CD14-positive monocyte (primary cell): ENCODE measurements around the gene FNDC3B. TPM values are rescaled to one million over a fixed set of nuclear protein-coding genes. Genes with fewer than 3 reads are reported as not detected.

ENCODE experiments used
- DNase-seq, 3 donors: peaks; one replicate each; pipeline ENCODE4 v3.0.0-alpha.2; 2011 to 2022
- H2AFZ ChIP-seq: 2 replicates; pipeline ENCODE4 v1.6.0; 2012; ENCODE audit warnings: mild to moderate bottlenecking, low read depth, low read length, inconsistent platforms; ENCODE audit not compliant: insufficient read depth, poor library complexity, severe bottlenecking
- H3K27ac ChIP-seq, 2 donors: 1 replicate in 1 of 2; 2 replicates in 1 of 2; pipeline ENCODE4 v1.5.1; 2012 to 2013; ENCODE audit warnings: low read length in 2 of 2, control low read depth in 1 of 2, inconsistent platforms in 1 of 2, low read depth in 1 of 2, mild to moderate bottlenecking in 1 of 2
- H3K27me3 ChIP-seq, 2 donors: one replicate each; pipeline versions ENCODE4 v1.6.0 to v1.6.1; 2011 to 2013; ENCODE audit warnings: low read length in 2 of 2; ENCODE audit not compliant: control insufficient read depth in 2 of 2, insufficient read depth in 2 of 2
- H3K36me3 ChIP-seq, 2 donors: replicated peaks in 1 of 2; 1 replicate in 1 of 2; 2 replicates in 1 of 2; pipeline versions ENCODE4 v1.5.1 to v1.6.1; 2012 to 2013; ENCODE audit warnings: low read length in 2 of 2, control low read depth in 1 of 2, inconsistent platforms in 1 of 2, mild to moderate bottlenecking in 1 of 2; ENCODE audit not compliant: insufficient read depth in 2 of 2, control insufficient read depth in 1 of 2
- H3K4me1 ChIP-seq, 2 donors: 1 replicate in 1 of 2; 2 replicates in 1 of 2; pipeline versions ENCODE4 v1.5.1 to v1.6.1; 2012 to 2013; ENCODE audit warnings: low read length in 2 of 2, control low read depth in 1 of 2, inconsistent platforms in 1 of 2, mild to moderate bottlenecking in 1 of 2, moderate library complexity in 1 of 2; ENCODE audit not compliant: insufficient read depth in 2 of 2, control insufficient read depth in 1 of 2
- H3K4me2 ChIP-seq: replicated peaks from 2 replicates; pipeline ENCODE3; 2012; ENCODE audit warnings: low read length, moderate library complexity, mild to moderate bottlenecking; ENCODE audit not compliant: poor library complexity, severe bottlenecking; ENCODE audit errors: extremely low read depth
- H3K4me3 ChIP-seq, 3 experiments: fragments of 200-600 bp in 1 of 3; sonication (generic) in 1 of 3; replicated peaks in 1 of 3; 1 replicate in 2 of 3; 2 replicates in 1 of 3; pipeline ENCODE4 v1.5.1; 2011 to 2013; ENCODE audit warnings: low read length in 3 of 3, mild to moderate bottlenecking in 3 of 3, control low read depth in 2 of 3, low read depth in 2 of 3, inconsistent platforms in 1 of 3, moderate library complexity in 1 of 3
- H3K79me2 ChIP-seq: 2 replicates; pipeline ENCODE4 v1.6.0; 2012; ENCODE audit warnings: mild to moderate bottlenecking, control low read depth, inconsistent platforms, low read length, moderate library complexity; ENCODE audit not compliant: insufficient read depth
- H3K9ac ChIP-seq: 2 replicates; pipeline ENCODE4 v1.6.0; 2017; ENCODE audit warnings: low read length, mild to moderate bottlenecking; ENCODE audit not compliant: insufficient read depth, poor library complexity, severe bottlenecking
- H3K9me3 ChIP-seq, 2 donors: replicated peaks in 1 of 2; 1 replicate in 1 of 2; 2 replicates in 1 of 2; pipeline versions ENCODE4 v1.5.1 to v1.6.1; 2012 to 2013; ENCODE audit warnings: low read length in 2 of 2, control low read depth in 1 of 2; ENCODE audit not compliant: control insufficient read depth in 1 of 2, insufficient read depth in 1 of 2
- H4K20me1 ChIP-seq: 2 replicates; pipeline ENCODE4 v1.6.0; 2012; ENCODE audit warnings: mild to moderate bottlenecking, low read length, control low read depth, moderate library complexity; ENCODE audit not compliant: insufficient read depth
- H3K27ac Mint-ChIP-seq, 7 donors: one replicate each; pipeline ENCODE4 v1.8.0; 2020; ENCODE audit warnings: mild to moderate bottlenecking in 7 of 7, mixed read lengths in 7 of 7, moderate library complexity in 6 of 7, inconsistent platforms in 2 of 7
- H3K27me3 Mint-ChIP-seq, 3 donors: one replicate each; pipeline ENCODE4 v1.8.0; 2021 to 2022; ENCODE audit warnings: low read depth in 3 of 3, mild to moderate bottlenecking in 3 of 3, mixed read lengths in 3 of 3, moderate library complexity in 3 of 3, inconsistent platforms in 1 of 3
- H3K36me3 Mint-ChIP-seq, 2 donors: one replicate each; pipeline ENCODE4 v1.8.0; 2020; ENCODE audit warnings: mixed read lengths in 2 of 2, inconsistent platforms in 1 of 2, mild to moderate bottlenecking in 1 of 2
- H3K4me1 Mint-ChIP-seq: one replicate; pipeline ENCODE4 v1.8.0; 2020; ENCODE audit warnings: mild to moderate bottlenecking, mixed read lengths
- H3K4me3 Mint-ChIP-seq, 2 donors: one replicate each; pipeline ENCODE4 v1.8.0; 2020; ENCODE audit warnings: mild to moderate bottlenecking in 2 of 2, mixed read lengths in 2 of 2, moderate library complexity in 1 of 2
- H3K9me3 Mint-ChIP-seq, 7 donors: one replicate each; pipeline ENCODE4 v1.8.0; 2020 to 2022; ENCODE audit warnings: mixed read lengths in 7 of 7, mild to moderate bottlenecking in 6 of 7, moderate library complexity in 6 of 7, inconsistent platforms in 2 of 7
- WGBS: methylation state at CpG from one replicate; pipeline ENCODE4 v1.1.5; 2013; ENCODE audit warnings: missing lambda C conversion rate; ENCODE audit not compliant: insufficient coverage; 5-methylcytosine and 5-hydroxymethylcytosine counted together
- intact Hi-C, 2 donors: fragments of 100-400 bp; cut with micrococcal nuclease; formaldehyde crosslinking; loops; one replicate each; pipeline versions ENCODE4 v1.15.0 to v1.15.1; 2023
- polyA plus RNA-seq, 3 donors: library from polyadenylated mRNA; depleted of rRNA in 1 of 3; unstranded in 2 of 3; stranded (reverse) in 1 of 3; fragments of 300-500 nt in 2 of 3; fragments of >200 nt in 1 of 3; fragmentation: Illumina TruSeq in 2 of 3; gene quantifications; 1 replicate in 2 of 3; 2 replicates in 1 of 3; pipeline ENCODE4 v1.2.3, GENCODE V29; 2012 to 2021
- TF ChIP-seq, protein P1 (sequence below): fragments of 200-600 bp; IDR thresholded peaks from one replicate; pipeline ENCODE4 v1.8.0; 2022; ENCODE audit warnings: antibody characterized with exemption, mild to moderate bottlenecking

The FNDC3B gene
- polyA plus RNA-seq, 3 donors, result 19.6 to 36.1 (median 25.7) TPM

DNA sequence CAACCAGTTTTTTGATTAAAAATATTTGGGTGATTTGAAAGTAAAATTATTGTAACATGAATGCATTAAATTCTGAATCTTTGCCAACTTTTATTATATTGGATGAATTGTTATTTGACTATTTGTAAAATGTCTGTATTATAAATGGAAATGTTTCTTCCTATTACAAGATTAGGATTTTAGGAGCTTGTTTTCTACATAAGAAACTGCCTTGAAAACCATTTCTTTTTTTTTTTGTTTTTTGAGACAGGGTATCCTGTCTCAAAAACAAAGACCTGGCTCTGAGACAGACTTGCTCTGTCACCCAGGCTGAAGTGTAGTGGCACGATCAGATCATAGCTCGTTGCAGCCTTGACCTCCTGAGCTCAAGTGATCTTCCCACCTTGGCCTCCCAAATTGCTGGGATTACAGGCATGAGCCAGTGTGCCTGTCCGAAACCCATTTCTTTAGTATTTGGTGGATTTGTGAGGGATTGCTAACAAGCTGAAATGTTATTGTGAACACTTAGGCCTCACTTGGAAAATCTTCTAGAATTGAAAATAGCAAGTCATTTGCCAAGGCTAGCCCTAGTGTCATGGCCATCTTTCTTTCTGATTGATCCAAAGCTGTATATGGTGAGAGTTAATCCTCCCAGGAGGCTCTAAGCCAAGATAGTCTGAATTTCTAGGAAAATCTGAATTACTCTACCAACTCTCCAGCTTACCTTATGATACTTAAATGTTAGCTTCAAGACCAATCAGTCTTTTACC, 100.3 kb downstream of the FNDC3B start:
- TF ChIP-seq, protein P1, sequence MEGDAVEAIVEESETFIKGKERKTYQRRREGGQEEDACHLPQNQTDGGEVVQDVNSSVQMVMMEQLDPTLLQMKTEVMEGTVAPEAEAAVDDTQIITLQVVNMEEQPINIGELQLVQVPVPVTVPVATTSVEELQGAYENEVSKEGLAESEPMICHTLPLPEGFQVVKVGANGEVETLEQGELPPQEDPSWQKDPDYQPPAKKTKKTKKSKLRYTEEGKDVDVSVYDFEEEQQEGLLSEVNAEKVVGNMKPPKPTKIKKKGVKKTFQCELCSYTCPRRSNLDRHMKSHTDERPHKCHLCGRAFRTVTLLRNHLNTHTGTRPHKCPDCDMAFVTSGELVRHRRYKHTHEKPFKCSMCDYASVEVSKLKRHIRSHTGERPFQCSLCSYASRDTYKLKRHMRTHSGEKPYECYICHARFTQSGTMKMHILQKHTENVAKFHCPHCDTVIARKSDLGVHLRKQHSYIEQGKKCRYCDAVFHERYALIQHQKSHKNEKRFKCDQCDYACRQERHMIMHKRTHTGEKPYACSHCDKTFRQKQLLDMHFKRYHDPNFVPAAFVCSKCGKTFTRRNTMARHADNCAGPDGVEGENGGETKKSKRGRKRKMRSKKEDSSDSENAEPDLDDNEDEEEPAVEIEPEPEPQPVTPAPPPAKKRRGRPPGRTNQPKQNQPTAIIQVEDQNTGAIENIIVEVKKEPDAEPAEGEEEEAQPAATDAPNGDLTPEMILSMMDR, result no peak
- WGBS, result 72% methylated on average over 2 of the region's 3 CpGs
- Mint-ChIP-seq H3K4me1 (peaks cover 89% of the 10 kb centered on the region), H3K4me3 (no peak overlapping the region), H3K27ac (peak overlapping the region; percentile 93 to 98 (median 97)), H3K9me3 (no peaks in the 10 kb centered on the region), H3K36me3 (peaks cover 23 to 41% of the 10 kb centered on the region in 2 donors), H3K27me3 (no peaks in the 10 kb centered on the region)
- H4K20me1 ChIP-seq, result no peaks in the 10 kb centered on the region
- intact Hi-C loops, result loop anchor here in 1 of 2 donors (5.0 kb wide), 1 partner anchor 43 kb away; no protein-coding TSS in a partner anchor
- H3K27me3 ChIP-seq, result no peaks in the 10 kb centered on the region
- peak overlapping the region in 1 of 3 experiments; percentile 21 for H3K4me3 ChIP-seq
- H3K9me3 ChIP-seq, result no peaks in the 10 kb centered on the region
- H3K36me3 ChIP-seq, result no peaks in the 10 kb centered on the region
- no peak overlapping the region for H2AFZ ChIP-seq
- H3K9ac ChIP-seq, result peak overlapping the region; percentile 42
- H3K27ac ChIP-seq, result peak overlapping the region; percentile 55 to 100
- no peak for DNase-seq
- H3K79me2 ChIP-seq, result peaks cover 96% of the 10 kb centered on the region
- peak overlapping the region; percentile 33 for H3K4me2 ChIP-seq
- peaks cover 88 to 94% of the 10 kb centered on the region in 2 donors for H3K4me1 ChIP-seq

DNA sequence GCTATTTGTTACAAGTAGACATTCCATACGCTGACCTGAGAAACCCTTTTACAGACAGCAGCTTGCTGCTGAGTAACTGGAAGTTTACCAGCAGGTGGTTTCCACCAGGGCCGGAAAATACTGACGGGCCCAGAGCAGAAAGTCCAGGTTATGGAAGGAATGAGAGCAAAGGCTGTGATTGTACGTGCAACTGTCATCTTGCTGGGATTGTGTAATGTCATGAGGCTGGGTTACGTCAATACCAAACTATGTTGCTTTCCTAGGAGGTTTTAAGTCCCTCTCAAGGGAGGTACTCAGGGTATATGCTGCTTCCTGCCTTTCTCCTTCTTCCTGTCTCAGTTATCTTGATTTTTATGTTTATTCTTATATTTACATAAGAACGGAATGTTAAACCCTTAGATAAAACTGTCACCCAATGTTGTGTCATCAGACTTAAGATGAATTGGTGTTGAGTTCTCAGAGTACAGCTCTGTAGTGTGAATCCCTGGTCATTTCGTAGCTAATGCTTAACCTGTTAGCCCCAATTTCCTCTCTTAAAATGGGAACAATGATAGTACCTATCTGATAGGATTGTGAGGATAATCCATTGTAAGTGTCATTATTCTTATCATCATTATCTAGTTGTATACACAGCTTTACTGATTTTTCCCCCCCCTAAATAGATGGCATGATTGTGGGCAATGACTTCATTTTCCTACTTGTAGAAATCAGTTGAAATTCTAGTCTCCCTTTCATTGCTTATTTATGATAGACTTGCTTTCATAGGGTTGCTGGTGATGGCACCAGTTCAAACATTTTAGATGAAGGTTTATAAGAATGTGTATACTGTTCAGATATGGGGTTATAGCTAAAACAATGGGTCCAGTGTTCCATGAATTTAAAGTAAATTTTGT, 101.4 kb downstream of the FNDC3B start:
- Histone ChIP-seq H2AFZ (no peak overlapping the region), H3K27ac (peak overlapping the region; percentile 45 to 100), H3K4me2 (no peak overlapping the region), H3K9me3 (no peaks in the 10 kb centered on the region), H3K79me2 (peaks cover 97% of the 10 kb centered on the region), H3K9ac (peak overlapping the region; percentile 37), H3K4me1 (peaks cover 88 to 94% of the 10 kb centered on the region in 2 donors), H3K4me3 (no peak overlapping the region), H3K27me3 (no peaks in the 10 kb centered on the region), H3K36me3 (no peaks in the 10 kb centered on the region), H4K20me1 (no peaks in the 10 kb centered on the region)
- peaks cover 89% of the 10 kb centered on the region for H3K4me1 Mint-ChIP-seq
- intact Hi-C loops, result loop anchor here in 1 of 2 donors (5.0 kb wide), 1 partner anchor 42 kb away; no protein-coding TSS in a partner anchor
- no peak overlapping the region for H3K4me3 Mint-ChIP-seq
- peak overlapping the region; percentile 93 to 98 (median 97) for H3K27ac Mint-ChIP-seq
- peaks cover 23 to 39% of the 10 kb centered on the region in 2 donors for H3K36me3 Mint-ChIP-seq
- DNase-seq, result peak; percentile 81 to 98 (median 88)
- TF ChIP-seq, protein P1, result no peak
- 40% methylated on average over 2 of the region's 7 CpGs for WGBS
- H3K9me3 Mint-ChIP-seq, result no peaks in the 10 kb centered on the region
- no peaks in the 10 kb centered on the region for H3K27me3 Mint-ChIP-seq
